ENCODE results near the gene HSP90AB1. TPM values are rescaled to one million over a fixed set of nuclear protein-coding genes. Genes with fewer than 3 reads are reported as not detected.

HSP90AB1 gene
- total RNA-seq, 1 donor: 832 TPM

- no peak for DNase-seq (ENCODE audit: low read depth)
These were observed 9.8 kb downstream of the HSP90AB1 start for GRCh38 chr6:44256775-44257024.

GRCh38 chr6:44257025-44257752 is 10.3 kb downstream of the HSP90AB1 start, which contains the start of gene SLC35B2:
Gene SLC35B2, minus strand, starts transcription at chr6:44257528. Its CDS starts 118 bp downstream, at chr6:44257410.
- TF ChIP-seq CTCF (IDR thresholded peaks at IDR 0.05; ENCODE audit: insufficient read depth, low read length): peak; percentile 50
- DNase-seq (ENCODE audit: low read depth): peak; percentile 56
- H3K4me3 ChIP-seq (ENCODE audit: low read depth, low read length): peak within 1 kb of the TSS; percentile 92

More at GRCh38 chr6:44256775-44257024, 9.8 kb downstream of the HSP90AB1 start:
- peak overlapping the region; percentile 92 for H3K4me3 ChIP-seq (ENCODE audit: low read depth, low read length)
- no peak for TF ChIP-seq CTCF (IDR thresholded peaks at IDR 0.05; ENCODE audit: insufficient read depth, low read length)

GRCh38 chr6:44257753-44258324 is 10.9 kb downstream of the HSP90AB1 start:
- H3K4me3 ChIP-seq (ENCODE audit: low read depth, low read length): peak overlapping the region; percentile 64
- no peak for TF ChIP-seq CTCF (IDR thresholded peaks at IDR 0.05; ENCODE audit: insufficient read depth, low read length)
- DNase-seq (ENCODE audit: low read depth): no peak

- TF ChIP-seq CTCF (IDR thresholded peaks at IDR 0.05; ENCODE audit: insufficient read depth, low read length): no peak
- DNase-seq (ENCODE audit: low read depth): no peak
- no peak overlapping the region for H3K4me3 ChIP-seq (ENCODE audit: low read depth, low read length)
These were observed 11.5 kb downstream of the HSP90AB1 start for GRCh38 chr6:44258325-44258863.

- no peak for DNase-seq (ENCODE audit: low read depth)
- no peak for TF ChIP-seq CTCF (IDR thresholded peaks at IDR 0.05; ENCODE audit: insufficient read depth, low read length)
- no peak overlapping the region for H3K4me3 ChIP-seq (ENCODE audit: low read depth, low read length)
These were observed 12.0 kb downstream of the HSP90AB1 start for GRCh38 chr6:44258921-44259320.

- H3K4me3 ChIP-seq (ENCODE audit: low read depth, low read length): no peak overlapping the region
- TF ChIP-seq CTCF (IDR thresholded peaks at IDR 0.05; ENCODE audit: insufficient read depth, low read length): no peak
- no peak for DNase-seq (ENCODE audit: low read depth)
These were observed 13.1 kb downstream of the HSP90AB1 start for GRCh38 chr6:44260011-44260410.
